T-helper 9 cell (primary cell): ENCODE measurements around the gene CHMP3.
"Not testable (repeated sequence)": the region's sequence is repeated elsewhere in the genome, so short reads cannot be mapped to it uniquely, and the experiment has no call there.

Source experiments
- DNase-seq: peaks from one replicate; pipeline ENCODE4 v3.0.0-alpha.2; 2020
- total RNA-seq, 2 donors: gene quantifications; one replicate each; lab custom pipeline; 2026; lab: John Stamatoyannopoulos, UW

CHMP3 gene
- total RNA-seq = 31.6 to 34.3 reads per million in 2 donors

DNA sequence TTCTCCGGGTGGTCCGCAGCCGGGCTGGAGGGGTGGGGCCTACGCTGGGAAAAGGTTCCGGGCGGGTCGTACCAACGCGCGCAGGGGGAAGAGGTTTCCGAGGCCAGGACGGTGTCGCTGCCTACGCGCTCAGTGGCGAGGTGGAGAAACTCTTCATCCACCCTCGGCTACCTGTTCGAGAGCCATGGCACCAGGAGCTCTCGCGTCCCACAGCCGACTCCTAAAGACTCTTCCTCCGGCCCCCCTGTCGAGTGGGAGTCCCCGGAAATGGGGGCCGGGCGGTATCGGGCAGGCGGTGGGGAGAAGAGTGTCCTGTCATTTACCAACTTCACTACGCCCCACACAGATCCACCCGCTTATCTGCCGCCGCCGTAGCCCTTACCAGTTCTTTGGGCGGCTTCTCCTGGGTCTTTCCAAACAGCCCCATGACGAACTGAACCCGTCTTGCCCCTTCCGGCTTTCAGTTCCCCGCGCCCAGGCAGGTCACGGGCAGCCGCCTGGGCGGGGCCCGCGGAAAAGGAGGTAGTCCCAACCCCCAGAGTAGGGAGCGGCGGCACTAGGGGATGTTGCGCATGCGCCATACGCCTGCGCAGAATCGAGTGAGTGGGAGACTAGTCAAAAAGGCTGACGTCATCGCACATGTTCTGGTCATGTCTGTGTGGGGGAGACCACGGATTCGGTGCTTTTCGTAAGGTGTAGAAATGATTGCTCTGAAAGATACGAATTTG lies at the start of gene CHMP3:
CHMP3 (minus strand) TSS at position 522 of the 728 bp plus-strand sequence; CDS start at position 427, 95 bp downstream.
- DNase-seq = peak; percentile 92

DNA sequence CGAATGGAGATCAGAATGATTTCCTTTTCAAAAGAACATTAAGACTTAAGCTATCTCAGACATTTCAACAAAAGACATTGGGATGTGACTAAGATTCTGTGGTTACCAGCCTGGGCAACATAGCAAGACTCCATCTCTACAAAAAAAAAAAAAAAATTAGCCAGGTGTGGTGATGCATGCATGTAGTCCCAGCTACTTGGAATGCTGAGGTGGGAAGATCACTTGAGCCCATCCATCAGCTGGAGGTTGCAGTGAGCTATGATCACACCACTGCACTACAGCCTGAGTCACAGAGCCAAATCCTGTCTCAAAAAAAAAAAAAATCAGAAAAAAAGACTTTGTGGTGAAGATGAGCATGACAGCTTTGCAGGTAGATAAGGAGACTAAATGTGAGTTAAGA lies 47.6 kb upstream of the CHMP3 start:
- DNase-seq = no peak

DNA sequence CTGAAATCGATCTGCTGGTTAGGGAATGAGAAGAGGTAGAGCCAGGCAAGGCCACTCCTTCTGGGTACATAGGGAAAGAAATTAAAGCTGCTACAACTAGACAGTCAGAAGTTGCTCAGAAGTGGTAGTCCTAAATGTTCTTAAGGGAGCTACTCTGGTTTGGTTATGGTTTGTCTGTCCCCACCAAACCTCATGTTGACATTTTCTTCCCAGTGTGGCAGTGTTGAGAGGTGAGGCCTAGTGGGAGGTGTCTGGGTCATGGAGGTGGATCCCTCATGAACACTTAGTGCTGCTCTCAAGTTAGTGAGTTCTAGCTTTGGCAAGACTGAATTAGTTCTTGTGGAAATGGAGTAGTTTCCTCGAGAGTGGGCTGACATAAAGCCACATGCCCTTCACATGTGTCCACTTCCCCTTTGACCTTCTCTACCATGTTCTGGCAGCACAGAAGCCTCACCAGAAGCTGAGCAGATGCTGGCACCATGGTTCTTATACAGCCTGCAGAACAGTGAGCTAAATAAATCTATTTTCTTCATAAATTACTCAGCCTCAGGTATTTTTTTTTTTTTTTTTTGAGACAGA lies 45.7 kb upstream of the CHMP3 start:
- no peak for DNase-seq

DNA sequence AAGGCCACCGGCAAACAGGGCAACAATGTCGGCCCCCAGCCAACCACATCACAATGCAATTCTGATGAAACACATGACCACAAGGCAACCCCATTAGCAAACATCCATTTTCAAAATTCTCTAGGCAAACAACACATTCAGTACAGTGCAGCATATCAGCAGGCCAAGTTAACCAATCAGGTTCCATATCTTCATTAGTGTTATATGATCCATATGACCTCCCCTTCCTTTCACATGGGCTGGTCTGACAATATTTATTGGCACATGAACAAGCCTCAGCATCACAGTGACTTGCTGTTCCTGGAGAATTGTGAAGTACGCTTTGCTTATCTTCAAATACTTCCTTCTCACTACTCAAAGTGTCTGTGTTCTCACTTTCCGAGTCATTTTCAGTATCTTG lies 40.7 kb upstream of the CHMP3 start:
- no peak for DNase-seq

DNA sequence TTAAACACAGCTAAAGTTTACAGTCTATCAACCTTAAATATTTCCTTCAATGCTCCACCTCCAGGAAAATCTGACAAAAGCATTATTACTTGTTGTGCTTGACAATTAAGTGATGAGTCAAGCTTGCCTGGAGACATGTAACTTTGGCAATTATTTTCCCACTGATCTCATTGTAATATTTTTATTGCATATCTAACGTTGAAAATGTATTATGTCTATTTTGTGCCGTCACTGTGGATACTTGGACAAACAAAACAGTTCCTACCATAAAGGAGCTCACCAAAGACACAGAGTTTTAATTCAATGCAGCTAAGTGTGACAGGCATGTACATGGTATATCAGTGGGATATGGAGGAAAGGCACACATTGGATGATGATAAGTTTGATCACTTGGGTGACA lies 35.7 kb upstream of the CHMP3 start:
- no peak for DNase-seq

DNA sequence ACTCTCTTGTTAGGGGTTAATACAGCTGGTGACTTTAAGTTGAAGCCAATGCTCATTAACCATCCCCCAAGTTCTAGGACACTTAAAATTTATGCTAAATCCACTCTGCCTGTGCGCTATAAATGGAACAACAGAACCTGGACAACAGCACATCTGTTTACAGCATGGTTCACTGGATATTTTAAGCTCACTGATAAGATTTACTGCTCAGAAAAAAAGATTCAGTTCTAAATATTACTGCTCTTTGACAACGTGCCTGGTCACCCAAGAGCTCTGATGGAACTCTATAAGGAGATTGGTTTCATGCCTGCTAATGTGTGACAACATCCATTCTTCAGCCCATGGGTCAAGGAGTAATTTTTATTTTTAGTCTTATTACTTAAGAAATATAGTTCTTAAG lies 32.9 kb upstream of the CHMP3 start:
- no peak for DNase-seq

DNA sequence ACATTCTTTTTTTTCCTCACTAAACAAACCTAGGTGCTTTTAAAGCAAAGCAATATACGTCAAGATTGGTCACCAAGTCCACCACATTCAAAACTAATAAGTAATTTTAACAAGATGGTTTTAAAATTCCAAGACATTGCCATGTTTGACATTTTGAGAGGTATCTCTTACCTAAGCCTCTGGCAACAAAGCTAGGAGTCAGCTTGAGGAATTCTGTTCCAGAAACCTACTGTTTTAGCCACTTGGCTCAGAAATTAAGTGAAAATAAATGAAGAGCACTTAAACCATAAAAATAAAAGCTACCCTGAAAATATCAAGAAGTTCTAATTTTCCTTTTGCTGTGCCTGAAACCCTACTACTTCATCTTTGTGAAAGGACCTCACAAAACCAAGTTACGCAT lies 30.0 kb upstream of the CHMP3 start:
- DNase-seq = no peak

DNA sequence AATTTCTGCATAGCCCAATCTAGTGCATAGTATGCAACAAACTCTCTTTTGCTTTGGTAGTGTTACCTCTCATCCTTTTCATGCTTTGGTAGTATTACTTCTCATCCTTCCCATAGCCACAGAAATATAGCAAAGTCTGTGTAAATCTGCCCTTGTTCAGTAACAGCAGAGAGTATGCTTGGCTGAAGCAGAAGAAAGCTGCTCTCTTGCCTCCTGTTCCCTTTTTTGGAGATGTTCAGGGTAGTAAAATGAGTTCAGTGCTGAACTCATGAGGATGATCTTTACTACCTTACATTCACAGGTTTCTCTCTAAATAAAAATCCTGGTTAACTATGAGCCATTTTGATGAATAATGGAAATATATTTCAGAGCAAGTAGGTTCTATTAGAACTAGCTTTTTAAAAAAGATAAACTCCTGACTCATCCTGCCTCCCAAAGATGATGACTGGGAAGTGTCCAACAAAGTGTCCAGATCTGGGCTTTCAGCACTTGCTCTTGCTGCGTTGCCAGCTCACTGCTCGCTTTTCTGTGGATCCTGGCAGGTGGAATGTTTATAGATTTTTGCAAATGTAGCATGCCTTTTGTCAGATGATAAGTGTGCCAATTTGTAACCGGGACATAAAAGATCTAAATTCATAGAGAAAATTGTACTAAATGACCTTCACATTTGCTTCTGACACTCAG lies 29.4 kb upstream of the CHMP3 start:
- no peak for DNase-seq

DNA sequence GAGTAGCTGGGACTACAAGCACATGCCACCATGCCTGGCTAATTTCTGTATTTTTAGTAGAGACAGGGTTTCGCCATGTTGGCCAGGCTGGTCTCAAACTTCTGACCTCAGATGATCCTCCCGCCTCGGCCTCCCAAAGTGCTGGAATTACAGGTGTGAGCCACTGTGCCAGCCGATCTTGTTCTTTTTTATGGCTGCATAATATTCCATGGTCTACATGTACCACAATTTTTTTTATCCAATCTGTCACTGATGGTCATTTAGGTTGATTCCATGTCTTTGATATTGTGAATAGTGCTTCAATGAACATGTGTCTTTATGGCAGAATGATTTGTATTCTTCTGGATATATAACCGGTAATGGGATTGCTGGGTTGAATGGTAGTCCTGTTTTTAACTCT lies 26.5 kb upstream of the CHMP3 start:
- DNase-seq = not testable (repeated sequence)

DNA sequence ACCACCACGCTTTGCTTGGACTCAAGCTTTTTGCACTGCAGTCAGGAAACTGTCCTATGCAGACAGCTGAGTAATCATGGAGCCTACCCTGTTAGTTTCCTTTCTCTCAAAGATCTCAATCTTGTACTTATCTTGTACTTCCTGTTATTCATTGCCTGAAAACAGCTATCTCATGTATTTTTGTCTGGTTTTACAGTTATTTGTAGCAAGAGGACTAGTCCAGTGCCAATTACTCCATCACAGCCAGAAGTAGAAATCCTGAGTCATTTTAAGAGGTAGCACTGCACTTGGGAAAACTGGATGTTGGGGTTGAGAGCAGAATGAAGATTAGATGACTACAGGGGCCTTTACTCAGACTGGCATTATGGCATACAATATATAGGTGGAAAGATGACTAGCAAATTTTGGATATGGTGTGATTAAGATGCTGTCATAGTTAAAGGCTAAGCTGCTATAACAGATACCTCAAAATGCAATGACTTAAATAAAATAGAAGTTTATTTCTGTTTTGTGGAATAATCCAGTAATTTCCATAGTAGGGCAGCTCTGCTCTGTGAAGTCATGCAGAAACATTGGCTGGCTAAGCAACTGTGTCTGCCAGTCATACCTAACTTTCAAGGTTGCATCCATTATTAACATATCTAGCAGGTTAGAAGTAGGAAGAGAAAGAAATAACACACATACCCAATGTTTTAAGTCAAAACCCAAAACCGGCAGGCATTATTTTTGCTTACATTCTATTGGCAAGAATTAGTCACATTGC lies 21.1 kb upstream of the CHMP3 start:
- DNase-seq = no peak

DNA sequence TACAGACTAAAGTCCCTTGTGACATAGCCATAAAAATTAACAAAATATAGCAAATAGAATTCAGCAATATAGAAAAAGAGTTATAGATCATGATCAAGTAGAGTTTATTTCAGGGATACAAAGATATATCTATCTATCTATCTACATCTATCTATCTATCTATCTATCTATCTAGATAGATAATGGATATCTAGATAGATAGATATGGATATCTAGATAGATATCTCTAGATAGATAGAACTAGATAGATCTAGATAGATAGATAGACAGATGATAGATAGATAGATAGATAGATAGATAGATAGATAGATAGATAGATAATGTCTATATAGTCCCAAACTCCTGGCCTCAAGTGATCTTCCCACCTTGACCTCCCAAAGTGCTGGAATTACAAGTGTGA lies 17.3 kb upstream of the CHMP3 start:
- DNase-seq = no peak

DNA sequence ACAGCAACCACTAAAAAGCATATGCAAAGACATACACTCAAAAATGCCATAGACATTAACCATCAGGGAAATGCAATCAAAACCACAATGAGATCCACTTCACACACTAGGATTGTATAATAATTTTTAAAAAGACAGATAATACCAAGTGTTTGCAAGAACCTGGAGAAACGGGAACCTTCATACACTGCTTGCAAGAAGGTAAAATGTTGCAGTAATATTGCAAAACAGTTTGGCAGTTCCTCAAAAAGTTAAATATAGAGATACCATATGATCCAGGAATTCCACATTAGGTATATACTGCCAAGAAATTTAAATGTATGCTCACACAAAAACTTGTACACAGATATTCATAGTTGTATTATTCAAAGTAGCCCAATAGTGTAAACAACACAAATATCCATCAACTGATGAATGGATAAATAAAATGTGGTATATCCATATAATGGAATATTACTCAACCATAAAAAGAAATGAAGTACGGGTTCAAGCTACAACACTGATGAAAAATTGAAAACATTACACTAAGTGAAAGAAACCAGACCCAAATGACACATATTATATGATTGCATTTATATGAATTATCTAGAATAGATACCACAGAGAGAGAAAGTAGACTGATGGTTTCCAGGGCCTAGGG lies 14.7 kb upstream of the CHMP3 start:
- no peak for DNase-seq

DNA sequence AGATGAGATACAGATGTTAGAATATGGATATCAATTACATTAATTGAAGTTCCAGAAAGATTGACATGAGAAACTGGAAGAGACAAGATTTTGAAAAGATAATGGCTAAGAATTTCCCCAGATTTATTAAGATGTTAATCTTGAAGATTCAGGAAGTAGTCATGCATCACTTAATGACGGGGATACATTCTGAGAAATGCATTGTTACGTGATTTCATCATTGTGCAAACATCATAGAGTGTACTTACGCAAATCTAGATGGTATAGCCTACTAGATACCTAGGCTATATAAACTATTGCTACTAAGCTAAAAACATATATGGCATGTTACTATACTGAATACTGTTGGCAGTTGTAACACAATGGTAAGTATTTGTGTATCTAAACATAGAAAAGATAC lies 6.8 kb upstream of the CHMP3 start:
- DNase-seq = no peak

DNA sequence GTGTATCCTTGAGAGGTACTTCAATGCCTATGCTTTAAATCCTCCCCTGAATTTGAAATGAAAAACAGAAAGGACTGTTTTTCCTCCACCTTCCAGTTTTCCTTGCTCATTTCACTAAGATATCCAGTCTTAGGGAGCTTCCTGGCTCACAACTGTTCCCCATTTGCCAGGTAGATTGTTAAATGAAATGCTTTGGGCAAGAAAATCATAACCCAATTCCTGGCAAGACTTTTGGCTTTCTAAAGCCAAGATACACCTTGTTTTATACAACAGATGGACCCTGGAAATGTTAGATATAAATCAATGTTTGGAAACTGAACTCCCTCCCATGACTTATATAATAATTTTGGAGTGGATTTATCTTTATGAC lies 3.6 kb upstream of the CHMP3 start:
- no peak for DNase-seq

DNA sequence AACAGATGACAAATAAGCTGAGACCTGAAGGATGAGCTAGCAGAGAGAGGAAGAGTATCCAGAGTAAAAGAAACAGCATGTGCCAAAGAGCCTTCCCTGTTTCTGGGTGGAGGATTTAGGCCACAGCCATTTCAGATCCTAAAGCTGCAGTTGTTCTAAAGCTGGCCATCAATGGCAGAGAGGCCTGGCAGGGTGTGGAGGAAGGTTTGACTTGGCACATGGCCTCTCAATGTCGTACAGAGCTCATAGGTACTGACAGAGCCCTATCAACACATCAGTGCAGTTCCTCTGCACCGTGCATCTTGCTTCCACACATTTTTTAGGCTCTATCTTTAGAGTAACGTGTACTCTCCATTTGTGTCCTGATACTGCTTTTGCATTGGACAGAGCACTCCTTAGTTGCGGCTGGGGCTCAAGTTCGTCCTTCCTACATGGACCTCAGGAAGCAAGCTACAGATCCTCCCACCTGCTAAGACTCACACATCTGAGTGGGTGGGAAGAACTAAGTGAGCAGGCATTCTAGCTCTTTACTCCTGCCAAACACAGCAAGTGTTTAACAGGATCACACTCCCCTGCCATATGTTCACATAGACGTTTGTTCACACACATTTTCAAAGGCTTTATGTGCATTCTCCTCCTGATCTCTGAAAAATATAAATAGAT lies 3.0 kb upstream of the CHMP3 start:
- DNase-seq = no peak

DNA sequence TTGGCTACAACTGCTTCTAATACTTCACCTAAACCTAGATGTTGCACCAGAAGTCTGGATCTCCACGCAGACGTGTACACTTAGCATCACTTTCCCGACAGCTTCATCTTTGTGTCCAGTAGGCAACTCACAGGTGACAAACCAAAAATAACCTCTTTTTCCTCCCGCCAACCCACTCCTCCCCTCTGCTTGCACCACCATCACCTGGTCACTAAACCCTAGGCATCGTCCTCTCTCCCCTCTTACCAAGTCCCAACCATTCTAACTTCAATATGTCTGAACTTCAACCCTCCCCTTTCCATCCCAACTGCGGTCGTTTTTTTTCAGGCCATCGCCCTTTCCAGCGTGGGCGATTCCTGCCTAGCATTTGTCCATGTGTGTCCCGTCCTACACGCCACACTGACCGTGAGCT lies 413 bp upstream of the CHMP3 start:
- no peak for DNase-seq

DNA sequence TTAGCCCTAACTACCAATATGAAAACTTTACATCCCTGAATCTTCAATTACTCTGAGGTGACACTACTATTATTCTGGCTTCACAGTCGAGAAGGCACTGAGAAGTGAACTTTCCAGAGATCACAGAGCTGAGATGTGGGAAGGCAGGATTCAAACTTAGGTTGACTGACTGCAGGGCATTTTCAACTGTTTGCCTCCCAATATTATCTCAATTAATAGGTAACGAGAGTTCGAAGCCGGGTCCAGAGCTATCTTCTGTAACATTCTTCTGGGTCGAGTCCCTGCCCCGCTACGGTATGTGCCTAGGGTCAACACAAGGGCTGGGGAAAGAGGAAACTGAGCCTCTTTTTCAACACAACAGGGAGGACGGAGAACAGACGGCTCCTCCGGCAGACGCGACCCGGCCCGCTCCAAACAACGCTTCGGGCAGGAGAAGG lies 740 bp downstream of the CHMP3 start:
- no peak for DNase-seq

DNA sequence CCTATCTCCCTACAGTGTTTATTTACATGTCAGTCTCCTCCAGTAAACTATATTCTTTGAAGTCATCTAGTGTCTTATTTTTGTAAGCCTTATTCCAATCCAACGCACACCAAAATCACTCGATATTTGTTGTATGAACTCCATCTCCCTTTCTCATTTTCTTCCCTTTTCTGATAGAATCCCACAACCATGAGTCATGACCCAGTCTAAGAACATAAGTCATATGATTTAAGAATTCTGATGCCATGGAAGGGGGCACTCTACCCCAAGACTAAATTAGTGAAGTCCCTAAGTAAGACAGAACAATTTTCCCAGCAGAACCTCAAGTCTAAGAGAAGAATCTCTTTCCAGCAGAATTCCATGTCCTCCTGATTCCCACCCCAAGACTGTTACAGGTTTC lies 5.4 kb downstream of the CHMP3 start:
- no peak for DNase-seq

DNA sequence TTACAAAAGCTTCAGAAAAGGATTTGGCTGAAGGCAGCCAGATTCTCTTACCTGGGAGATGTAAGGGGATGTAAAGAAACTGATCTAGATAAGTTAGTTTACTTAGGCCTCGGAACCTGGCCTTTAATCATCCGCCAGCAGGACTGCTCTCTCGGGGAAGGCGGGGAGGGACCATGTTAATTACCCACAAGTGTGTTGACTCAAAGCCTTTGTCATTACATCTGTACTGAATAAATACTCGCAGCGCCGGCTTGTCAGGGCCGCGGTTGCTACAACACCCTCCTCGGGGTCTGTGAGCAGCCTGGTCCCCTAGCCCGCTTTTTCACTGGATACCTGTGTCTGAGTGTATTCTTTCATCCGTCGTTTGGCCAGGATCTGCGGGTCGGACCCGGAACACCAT lies 6.7 kb downstream of the CHMP3 start:
- no peak for DNase-seq

DNA sequence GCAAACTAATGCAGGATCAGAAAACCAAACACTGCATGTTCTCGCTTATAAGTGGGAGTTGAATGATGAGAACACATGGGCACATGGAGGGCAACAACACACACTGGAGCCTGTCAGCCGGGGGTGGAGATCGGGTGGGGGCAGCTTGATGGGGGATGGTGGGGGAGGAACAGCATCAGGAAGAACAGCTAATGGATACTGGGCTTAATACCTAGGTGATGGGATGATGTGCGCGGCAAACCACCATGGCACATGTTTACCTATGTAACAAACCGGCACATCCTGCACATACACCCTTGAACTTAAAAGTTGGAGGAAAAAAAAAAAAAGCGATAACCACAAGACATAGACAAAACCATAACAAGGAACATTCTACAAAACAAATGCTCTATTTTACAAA lies 10.4 kb downstream of the CHMP3 start:
- DNase-seq = no peak

DNA sequence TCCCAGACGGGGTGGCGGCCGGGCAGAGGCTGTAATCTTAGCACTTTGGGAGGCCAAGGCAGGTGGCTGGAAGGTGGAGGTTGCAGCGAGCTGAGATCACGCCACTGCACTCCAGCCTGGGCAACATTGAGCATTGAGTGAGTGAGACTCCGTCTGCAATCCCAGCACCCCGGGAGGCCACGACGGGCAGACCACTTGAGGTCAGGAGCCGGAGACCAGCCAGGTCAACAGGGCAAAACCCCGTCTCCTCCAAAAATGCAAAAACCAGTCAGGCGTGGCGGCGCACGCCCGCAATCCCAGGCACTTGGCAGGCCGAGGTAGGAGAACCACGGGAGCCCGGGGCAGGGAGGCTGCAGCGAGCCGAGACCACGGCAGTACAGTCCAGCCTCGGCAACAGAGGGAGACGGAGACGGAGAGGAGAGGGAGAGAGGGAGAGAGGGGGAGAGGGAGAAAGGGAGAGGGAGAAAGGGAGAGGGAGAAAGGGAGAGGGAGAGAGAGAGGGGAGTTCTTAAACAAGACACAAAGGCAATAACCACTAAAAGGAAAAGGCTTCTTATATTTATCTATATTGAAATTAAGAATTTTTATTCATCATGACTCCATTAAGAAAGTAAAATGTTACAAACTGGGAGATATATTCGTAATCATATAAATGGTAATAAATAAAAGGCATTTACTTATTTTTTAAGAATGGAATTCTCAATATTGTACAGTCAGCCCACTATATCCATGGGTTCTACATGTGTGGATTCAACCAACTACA lies 13.1 kb downstream of the CHMP3 start:
- not testable (repeated sequence) for DNase-seq

DNA sequence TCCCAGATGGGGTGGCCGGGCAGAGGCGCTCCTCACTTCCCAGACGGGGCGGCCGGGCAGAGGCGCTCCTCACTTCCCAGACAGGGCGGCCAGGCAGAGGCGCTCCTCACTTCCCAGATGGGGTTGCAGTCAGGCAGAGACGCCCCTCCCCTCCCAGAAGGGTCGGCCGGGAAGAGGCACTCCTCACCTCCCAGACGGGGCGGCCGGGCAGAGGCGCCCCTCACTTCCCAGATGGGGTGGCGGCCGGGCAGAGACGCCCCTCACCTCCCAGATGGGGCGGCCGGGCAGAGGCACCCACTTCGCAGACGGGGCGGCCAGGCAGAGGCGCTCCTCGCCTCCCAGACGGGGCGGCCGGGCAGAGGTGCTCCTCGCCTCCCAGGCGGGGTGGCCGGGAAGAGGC lies 13.8 kb downstream of the CHMP3 start:
- not testable (repeated sequence) for DNase-seq
